ENCODE results near the gene NCKAP1. TPM values are rescaled to one million over a fixed set of nuclear protein-coding genes. Genes with fewer than 3 reads are reported as not detected.
"Not testable (repeated sequence)": the region's sequence is repeated elsewhere in the genome, so short reads cannot be mapped to it uniquely, and the experiment has no call there.

Gene NCKAP1
- total RNA-seq, 6 donors from 2014 or later = 34.2 to 129 (median 83.9) TPM

DNA sequence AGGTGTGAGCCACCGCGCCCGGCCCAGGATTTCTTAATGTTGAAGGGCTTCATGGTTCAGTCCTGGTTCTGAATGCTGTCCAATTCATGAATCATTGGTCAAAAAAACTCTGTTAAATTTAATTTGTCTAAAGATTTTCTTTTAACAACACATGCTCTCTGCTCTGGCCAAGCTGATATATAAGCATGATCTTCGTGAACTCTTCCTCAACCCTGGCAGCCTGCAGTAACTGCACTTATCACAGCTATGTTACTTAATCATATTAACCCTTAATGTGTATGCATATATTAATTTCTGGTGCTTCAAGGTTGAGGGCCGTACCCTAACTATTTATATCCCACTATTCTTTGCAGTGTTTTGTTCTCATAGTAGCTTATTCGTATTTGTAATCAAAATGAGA is 142.5 kb downstream of the NCKAP1 start:
- ATAC-seq (ENCODE audit: low FRiP score in 2 of 2) (no peak), DNase-seq (no peak)
- Histone ChIP-seq H3K27me3 (no peaks in the 10 kb centered on the region), H3K36me3 (no peaks in the 10 kb centered on the region), H3K4me3 (no peak overlapping the region), H3K27ac (no peak overlapping the region), H3K9me3 (no peaks in the 10 kb centered on the region), H3K4me1 (no peaks in the 10 kb centered on the region)
- no peak for TF ChIP-seq POLR2AphosphoS5 (IDR thresholded peaks at IDR 0.05)
- no peak for TF ChIP-seq POLR2A (IDR thresholded peaks at IDR 0.05)
- TF ChIP-seq, protein P1, sequence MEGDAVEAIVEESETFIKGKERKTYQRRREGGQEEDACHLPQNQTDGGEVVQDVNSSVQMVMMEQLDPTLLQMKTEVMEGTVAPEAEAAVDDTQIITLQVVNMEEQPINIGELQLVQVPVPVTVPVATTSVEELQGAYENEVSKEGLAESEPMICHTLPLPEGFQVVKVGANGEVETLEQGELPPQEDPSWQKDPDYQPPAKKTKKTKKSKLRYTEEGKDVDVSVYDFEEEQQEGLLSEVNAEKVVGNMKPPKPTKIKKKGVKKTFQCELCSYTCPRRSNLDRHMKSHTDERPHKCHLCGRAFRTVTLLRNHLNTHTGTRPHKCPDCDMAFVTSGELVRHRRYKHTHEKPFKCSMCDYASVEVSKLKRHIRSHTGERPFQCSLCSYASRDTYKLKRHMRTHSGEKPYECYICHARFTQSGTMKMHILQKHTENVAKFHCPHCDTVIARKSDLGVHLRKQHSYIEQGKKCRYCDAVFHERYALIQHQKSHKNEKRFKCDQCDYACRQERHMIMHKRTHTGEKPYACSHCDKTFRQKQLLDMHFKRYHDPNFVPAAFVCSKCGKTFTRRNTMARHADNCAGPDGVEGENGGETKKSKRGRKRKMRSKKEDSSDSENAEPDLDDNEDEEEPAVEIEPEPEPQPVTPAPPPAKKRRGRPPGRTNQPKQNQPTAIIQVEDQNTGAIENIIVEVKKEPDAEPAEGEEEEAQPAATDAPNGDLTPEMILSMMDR (IDR thresholded peaks at IDR 0.05) = no peak
- TF ChIP-seq EP300 (IDR thresholded peaks at IDR 0.05) = no peak
- WGBS, 2 donors = 92 to 93% methylated on average over 6 of the region's 6 CpGs

DNA sequence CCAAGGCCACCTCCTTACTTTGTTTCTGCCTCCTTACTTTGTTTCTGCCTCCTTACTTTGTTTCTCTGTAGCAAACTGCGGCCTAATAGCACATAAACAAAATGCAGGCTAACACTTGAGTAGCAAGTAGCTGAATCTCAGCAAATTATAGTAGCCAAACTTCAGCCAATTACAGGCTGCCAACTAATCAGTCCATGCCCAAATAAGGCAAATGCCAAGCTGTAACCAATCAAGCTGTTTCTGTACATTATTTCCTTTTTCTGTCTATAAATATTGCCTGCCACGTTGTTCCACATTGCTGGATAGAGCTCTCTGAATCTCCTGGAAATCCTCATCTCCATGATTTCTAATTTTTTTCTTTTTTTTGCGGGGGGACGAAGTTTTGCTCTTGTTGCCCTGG is 143.1 kb downstream of the NCKAP1 start:
- ATAC-seq (ENCODE audit: low FRiP score in 2 of 2) = no peak
- H3K9me3 ChIP-seq = no peaks in the 10 kb centered on the region
- WGBS, 2 donors = 93 to 94% methylated on average over 4 of the region's 4 CpGs

DNA sequence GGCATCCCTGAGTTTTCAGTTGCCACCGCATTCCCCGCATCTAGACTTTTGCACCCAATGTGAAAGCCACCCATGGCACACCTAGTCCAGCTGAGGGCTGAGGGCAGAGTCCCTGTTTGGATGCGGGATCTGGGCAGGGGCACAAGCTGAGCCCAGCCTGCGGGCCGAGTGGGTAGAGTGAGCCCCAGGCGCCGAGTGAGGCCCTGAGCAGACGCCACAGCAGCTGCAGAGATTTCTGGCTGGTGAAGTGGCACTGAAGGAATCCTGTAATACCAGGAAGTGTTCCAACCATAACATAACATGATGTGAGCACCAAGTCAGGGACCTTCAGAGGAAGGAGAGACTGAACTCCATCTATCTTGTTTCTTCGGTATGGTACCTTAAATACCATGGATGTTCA is 144.1 kb downstream of the NCKAP1 start:
- no peak for TF ChIP-seq POLR2AphosphoS5 (IDR thresholded peaks at IDR 0.05)
- TF ChIP-seq EP300 (IDR thresholded peaks at IDR 0.05) = no peak
- TF ChIP-seq, protein P1 (IDR thresholded peaks at IDR 0.05) = no peak
- no peak for TF ChIP-seq POLR2A (IDR thresholded peaks at IDR 0.05)
- Histone ChIP-seq H3K4me1 (no peaks in the 10 kb centered on the region), H3K27ac (no peak overlapping the region), H3K36me3 (no peaks in the 10 kb centered on the region), H3K4me3 (no peak overlapping the region), H3K9me3 (no peaks in the 10 kb centered on the region), H3K27me3 (no peaks in the 10 kb centered on the region)
- ATAC-seq (ENCODE audit: low FRiP score in 2 of 2) = no peak
- peak in 1 of 2 donors; percentile 60 for DNase-seq
- 87 to 97% methylated on average over 9 of the region's 9 CpGs for WGBS, 2 donors

More for the DNA sequence above, 143.1 kb downstream of the NCKAP1 start:
- TF ChIP-seq EP300 (IDR thresholded peaks at IDR 0.05) (no peak), POLR2A (IDR thresholded peaks at IDR 0.05) (no peak), POLR2AphosphoS5 (IDR thresholded peaks at IDR 0.05) (no peak)
- TF ChIP-seq, protein P1 (IDR thresholded peaks at IDR 0.05) = no peak
- DNase-seq = no peak
- Histone ChIP-seq H3K36me3 (no peaks in the 10 kb centered on the region), H3K4me3 (no peak overlapping the region), H3K27ac (no peak overlapping the region), H3K4me1 (no peaks in the 10 kb centered on the region), H3K27me3 (no peaks in the 10 kb centered on the region)

DNA sequence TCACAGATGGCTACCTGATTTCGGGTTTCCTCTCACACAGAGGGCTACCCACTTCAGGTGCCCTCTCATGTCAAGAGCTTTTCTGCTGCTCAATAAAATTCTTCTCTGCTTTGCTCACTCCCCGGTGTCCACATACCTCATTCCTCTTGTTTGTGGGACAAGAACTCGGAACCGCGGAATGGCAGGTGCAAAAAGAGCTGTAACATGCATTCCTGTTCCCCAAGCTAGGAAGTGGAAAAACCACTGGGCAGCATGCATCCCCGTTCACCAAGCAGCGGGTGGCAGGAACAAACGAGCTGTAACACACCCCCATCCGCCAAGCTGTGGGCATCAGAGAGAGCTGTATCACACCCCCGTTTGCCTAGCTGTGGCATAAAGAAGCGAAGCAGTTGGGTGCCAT is 144.6 kb downstream of the NCKAP1 start:
- 79 to 89% methylated on average over 5 to 11 of the region's 11 CpGs for WGBS, 2 donors
- Histone ChIP-seq H3K9me3 (no peaks in the 10 kb centered on the region), H3K4me1 (no peaks in the 10 kb centered on the region), H3K27me3 (no peaks in the 10 kb centered on the region), H3K4me3 (no peak overlapping the region), H3K36me3 (no peaks in the 10 kb centered on the region), H3K27ac (no peak overlapping the region)
- DNase-seq = no peak
- no peak for ATAC-seq (ENCODE audit: low FRiP score in 2 of 2)
- TF ChIP-seq POLR2AphosphoS5 (IDR thresholded peaks at IDR 0.05) = no peak
- no peak for TF ChIP-seq POLR2A (IDR thresholded peaks at IDR 0.05)
- no peak for TF ChIP-seq EP300 (IDR thresholded peaks at IDR 0.05)
- TF ChIP-seq, protein P1 (IDR thresholded peaks at IDR 0.05) = no peak

DNA sequence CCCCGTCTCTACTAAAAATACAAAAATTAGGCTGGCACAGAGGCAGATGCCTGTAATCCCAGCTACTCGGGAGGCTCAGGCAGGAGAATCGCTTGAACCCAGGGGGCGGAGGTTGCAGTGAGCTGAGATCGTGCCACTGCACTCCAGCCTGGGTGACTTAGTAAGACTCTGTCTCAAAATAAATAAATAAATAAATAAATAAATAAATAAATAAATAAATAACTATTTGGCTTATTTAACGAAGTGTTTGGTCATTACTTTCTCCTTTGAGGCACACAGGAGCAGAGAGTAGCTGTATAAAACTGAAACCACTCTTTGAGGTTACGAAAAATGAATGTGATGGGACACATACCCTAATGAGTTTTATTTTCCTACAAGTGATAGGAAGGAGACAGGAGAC is 145.2 kb downstream of the NCKAP1 start:
- DNase-seq; ATAC-seq (ENCODE audit: low FRiP score in 2 of 2); H3K4me3 ChIP-seq; H3K27ac ChIP-seq; H3K9me3 ChIP-seq; H3K36me3 ChIP-seq; H3K4me1 ChIP-seq; H3K27me3 ChIP-seq: not testable (repeated sequence)
- 87 to 90% methylated on average over 7 of the region's 7 CpGs for WGBS, 2 donors
